Mononuclear cell (primary cell): ENCODE measurements around the gene SLC25A51. TPM values are rescaled to one million over a fixed set of nuclear protein-coding genes. Genes with fewer than 3 reads are reported as not detected.
"Not testable (repeated sequence)": the region's sequence is repeated elsewhere in the genome, so short reads cannot be mapped to it uniquely, and the experiment has no call there.

Source experiments
- H3K27me3 ChIP-seq: 2 replicates; pipeline ENCODE4 v1.6.0; 2011; ENCODE audit warnings: low read length, control low read depth; ENCODE audit not compliant: insufficient read depth
- H3K4me1 ChIP-seq: 2 replicates; pipeline ENCODE4 v1.5.1; 2011; ENCODE audit warnings: mild to moderate bottlenecking, low read length, control low read depth; ENCODE audit not compliant: insufficient read depth
- H3K4me3 ChIP-seq: 2 replicates; pipeline ENCODE4 v1.5.1; 2011; ENCODE audit warnings: mild to moderate bottlenecking, low read length, moderate library complexity
- H3K9me3 ChIP-seq: 2 replicates; pipeline ENCODE4 v1.5.1; 2011; ENCODE audit warnings: low read depth, mild to moderate bottlenecking, control low read depth, low read length
- total RNA-seq: library from RNA; depleted of rRNA; stranded (reverse); fragments of >200 nt; gene quantifications from one replicate; pipeline ENCODE4 v1.2.3, GENCODE V29; 2012

Gene SLC25A51
- total RNA-seq, 1 donor: 24.8 TPM

DNA sequence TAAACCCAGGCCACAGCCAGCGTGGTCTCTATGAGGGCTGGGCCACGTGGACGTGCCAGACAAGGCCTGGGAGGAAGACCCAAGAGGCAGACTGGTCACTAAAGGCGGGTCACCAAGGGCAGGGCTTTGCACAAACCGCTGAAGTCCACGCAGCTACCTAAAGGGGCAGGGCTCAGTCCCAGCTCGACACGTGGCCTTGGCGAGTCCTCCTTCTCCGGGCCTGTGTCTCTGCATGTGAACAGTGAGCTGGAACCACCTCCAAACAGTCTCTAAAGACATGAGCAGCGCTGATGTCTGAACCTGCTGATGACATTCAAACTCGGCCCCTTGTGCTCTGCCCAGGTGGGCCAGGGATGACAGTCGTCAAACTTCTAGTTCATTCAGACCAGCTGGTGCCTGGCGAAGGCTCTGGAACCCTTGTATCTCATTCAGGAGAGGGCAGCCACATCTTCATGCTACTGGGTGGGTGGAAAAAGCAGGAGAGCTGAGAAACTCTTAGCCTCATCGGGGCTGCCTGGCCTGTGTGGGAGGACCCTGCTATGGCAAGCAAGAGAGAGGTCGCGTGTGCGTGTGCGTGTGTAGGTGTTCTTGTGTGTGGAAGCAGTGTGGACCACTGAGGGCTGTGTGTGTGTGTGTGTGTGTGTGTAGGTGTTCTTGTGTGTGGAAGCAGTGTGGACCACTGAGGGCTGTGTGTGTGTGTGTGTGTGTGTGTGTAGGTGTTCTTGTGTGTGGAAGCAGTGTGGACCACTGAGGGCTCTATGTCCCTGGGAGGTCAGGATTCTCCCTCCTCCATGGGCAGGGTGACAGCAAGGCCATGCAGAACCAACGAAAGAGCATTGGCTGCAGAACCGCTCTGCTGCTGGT lies 14.1 kb upstream of the SLC25A51 start:
- Histone ChIP-seq H3K27me3 (no peaks in the 10 kb centered on the region), H3K4me3 (no peak overlapping the region), H3K9me3 (no peaks in the 10 kb centered on the region), H3K4me1 (peaks cover 4% of the 10 kb centered on the region)

GRCh38 chr9:37917313-37917731 lies 13.4 kb upstream of the SLC25A51 start:
- H3K4me1 ChIP-seq: peaks cover 4% of the 10 kb centered on the region
- no peaks in the 10 kb centered on the region for H3K27me3 ChIP-seq
- no peak overlapping the region for H3K4me3 ChIP-seq
- no peaks in the 10 kb centered on the region for H3K9me3 ChIP-seq

GRCh38 chr9:37916471-37917312 lies 12.8 kb upstream of the SLC25A51 start:
- H3K9me3 ChIP-seq: no peaks in the 10 kb centered on the region
- peaks cover 8% of the 10 kb centered on the region for H3K4me1 ChIP-seq
- H3K4me3 ChIP-seq: no peak overlapping the region
- no peaks in the 10 kb centered on the region for H3K27me3 ChIP-seq

DNA sequence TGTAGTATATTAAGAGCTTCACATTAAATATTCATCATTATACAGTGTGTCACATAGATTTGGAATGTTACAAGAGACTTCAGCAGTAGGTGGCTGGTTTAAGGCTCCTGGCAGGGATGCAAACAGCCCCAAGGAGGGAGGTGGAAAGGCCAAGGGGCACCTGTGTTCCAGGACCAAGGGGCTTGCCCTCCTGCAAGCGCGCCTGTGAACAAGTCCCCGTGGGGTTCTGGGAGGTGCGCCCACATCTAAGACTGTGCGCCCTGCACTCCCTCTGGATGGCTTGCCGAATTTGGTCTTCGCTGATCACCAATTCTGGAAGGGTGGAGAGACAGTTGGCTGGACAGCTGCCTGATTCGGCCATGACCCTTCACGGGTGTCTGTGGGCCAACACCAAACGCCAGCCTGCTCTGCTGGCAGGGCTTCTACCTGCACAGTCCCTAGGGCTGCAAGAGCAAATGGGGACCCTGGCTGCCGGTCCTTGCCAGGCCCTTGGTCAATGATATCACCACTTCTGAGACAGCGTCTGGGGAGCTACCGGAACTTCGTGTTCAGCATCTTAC lies 12.1 kb upstream of the SLC25A51 start:
- no peaks in the 10 kb centered on the region for H3K9me3 ChIP-seq
- H3K4me3 ChIP-seq: no peak overlapping the region
- H3K27me3 ChIP-seq: no peaks in the 10 kb centered on the region
- H3K4me1 ChIP-seq: peaks cover 15% of the 10 kb centered on the region

GRCh38 chr9:37914701-37915358 lies 10.9 kb upstream of the SLC25A51 start:
- no peaks in the 10 kb centered on the region for H3K9me3 ChIP-seq
- no peak overlapping the region for H3K4me3 ChIP-seq
- H3K4me1 ChIP-seq: peaks cover 20% of the 10 kb centered on the region
- no peaks in the 10 kb centered on the region for H3K27me3 ChIP-seq

DNA sequence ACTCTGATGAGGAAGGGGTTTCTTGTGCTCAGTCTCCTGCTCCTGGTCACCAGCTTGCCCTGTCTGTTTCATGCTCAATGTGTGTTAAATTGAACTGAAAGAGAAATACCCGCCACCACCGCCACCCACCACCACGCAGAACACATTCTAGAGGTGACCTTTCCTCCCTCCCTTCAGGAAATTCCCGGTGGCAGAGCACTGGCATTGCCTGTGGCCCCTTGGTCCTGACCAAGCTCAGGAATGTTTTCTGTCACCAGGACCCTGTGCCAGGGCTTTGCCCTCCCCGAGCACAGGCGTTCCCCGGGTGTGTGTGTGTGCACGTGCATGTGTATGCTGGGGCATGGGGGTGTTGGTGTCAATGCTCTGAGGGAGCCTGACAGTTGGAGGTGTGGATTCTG lies 10.2 kb upstream of the SLC25A51 start:
- Histone ChIP-seq H3K9me3 (no peaks in the 10 kb centered on the region), H3K4me3 (no peak overlapping the region), H3K27me3 (no peaks in the 10 kb centered on the region), H3K4me1 (peaks cover 27% of the 10 kb centered on the region)

GRCh38 chr9:37913480-37914153 lies 9.7 kb upstream of the SLC25A51 start:
- no peak overlapping the region for H3K4me3 ChIP-seq
- H3K9me3 ChIP-seq: no peaks in the 10 kb centered on the region
- H3K4me1 ChIP-seq: peaks cover 31% of the 10 kb centered on the region

DNA sequence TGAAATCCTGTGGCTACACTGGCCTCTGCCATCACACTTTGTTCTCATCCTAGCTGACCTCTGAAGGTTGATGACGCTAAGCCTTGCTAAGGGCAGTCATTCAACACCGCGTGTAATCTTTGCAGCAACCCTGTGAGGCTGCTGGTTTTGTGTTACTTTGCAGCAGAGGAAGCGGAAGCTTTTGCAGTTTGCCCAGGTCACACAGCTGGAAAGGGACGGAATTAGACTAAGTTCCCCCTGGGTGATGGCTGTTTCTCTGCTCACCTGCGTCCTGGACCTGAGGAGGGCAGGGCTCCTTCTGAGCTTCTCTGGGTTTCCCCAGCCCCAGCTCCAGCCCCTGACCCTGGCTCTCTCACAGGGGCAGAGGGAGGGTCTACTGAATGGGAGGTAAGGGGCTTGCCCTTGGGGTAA lies 7.3 kb upstream of the SLC25A51 start:
- no peak overlapping the region for H3K4me3 ChIP-seq
- H3K9me3 ChIP-seq: no peaks in the 10 kb centered on the region

More at GRCh38 chr9:37913480-37914153, 9.7 kb upstream of the SLC25A51 start:
- no peaks in the 10 kb centered on the region for H3K27me3 ChIP-seq

DNA sequence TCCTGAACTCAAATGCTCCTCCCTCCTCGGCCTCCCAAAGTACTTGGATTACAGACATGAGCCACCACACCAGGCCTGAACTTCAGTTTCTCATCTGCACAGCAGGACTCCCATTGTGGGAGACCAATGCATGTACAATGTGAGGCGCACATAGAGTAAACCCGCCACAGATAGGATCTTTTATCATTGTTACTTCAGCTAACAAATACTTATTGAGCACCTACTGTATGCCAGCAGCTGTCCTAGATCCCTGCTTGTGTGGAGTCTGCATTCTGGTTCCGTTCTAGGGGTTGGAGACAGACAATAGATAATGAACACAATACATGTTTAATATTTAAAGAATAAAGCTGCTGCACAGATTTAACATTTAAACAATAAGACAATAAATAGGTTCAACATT lies 6.3 kb upstream of the SLC25A51 start:
- Histone ChIP-seq H3K27me3 (no peaks in the 10 kb centered on the region), H3K4me1 (peaks cover 38% of the 10 kb centered on the region), H3K9me3 (no peaks in the 10 kb centered on the region), H3K4me3 (no peak overlapping the region)

More for the DNA sequence above, 7.3 kb upstream of the SLC25A51 start:
- peaks cover 38% of the 10 kb centered on the region for H3K4me1 ChIP-seq
- no peaks in the 10 kb centered on the region for H3K27me3 ChIP-seq

GRCh38 chr9:37909836-37910235 lies 5.9 kb upstream of the SLC25A51 start:
- H3K27me3 ChIP-seq, H3K9me3 ChIP-seq, H3K4me3 ChIP-seq: not testable (repeated sequence)
- peaks cover 40% of the 10 kb centered on the region for H3K4me1 ChIP-seq

DNA sequence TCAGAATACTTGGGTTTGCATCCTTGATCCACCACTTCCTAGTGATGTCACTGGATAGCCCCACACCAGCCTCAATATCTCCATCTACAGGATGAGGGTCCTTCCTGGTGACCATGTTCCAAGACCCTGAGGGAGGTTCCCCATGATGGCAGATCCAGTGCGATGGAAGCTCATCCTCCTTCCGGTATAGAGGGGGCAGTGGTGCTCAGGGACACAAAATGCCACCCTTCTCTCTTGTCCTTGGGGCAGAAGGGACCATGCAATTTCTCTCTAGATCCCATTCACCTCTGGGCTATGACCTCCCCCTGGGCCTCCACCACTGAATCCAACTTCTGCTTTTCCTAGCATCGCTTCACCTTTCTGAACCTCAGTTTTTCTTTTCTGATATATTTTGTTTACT lies 5.4 kb upstream of the SLC25A51 start:
- Histone ChIP-seq H3K9me3 (no peaks in the 10 kb centered on the region), H3K4me1 (peaks cover 45% of the 10 kb centered on the region), H3K4me3 (no peak overlapping the region), H3K27me3 (no peaks in the 10 kb centered on the region)

GRCh38 chr9:37908698-37909186 lies 4.8 kb upstream of the SLC25A51 start:
- Histone ChIP-seq H3K4me3 (no peak overlapping the region), H3K4me1 (peaks cover 46% of the 10 kb centered on the region), H3K9me3 (no peaks in the 10 kb centered on the region), H3K27me3 (no peaks in the 10 kb centered on the region)

- Histone ChIP-seq H3K4me1 (peaks cover 47% of the 10 kb centered on the region), H3K27me3 (no peaks in the 10 kb centered on the region), H3K4me3 (no peak overlapping the region), H3K9me3 (no peaks in the 10 kb centered on the region)
Measured at GRCh38 chr9:37908283-37908682, 4.4 kb upstream of the SLC25A51 start.
